SH-SY5Y (cell line): ENCODE data around the gene SYNGR3.

Source experiments
- GATA2 ChIP-seq: IDR thresholded peaks from 2 replicates; pipeline ENCODE4 v1.6.1; 2011; ENCODE audit warnings: mild to moderate bottlenecking, low read depth, low read length
- GATA3 ChIP-seq: IDR thresholded peaks from 2 replicates; pipeline ENCODE4 v1.6.1; 2011; ENCODE audit warnings: low read depth, mild to moderate bottlenecking, low read length, moderate library complexity

SYNGR3 gene

DNA sequence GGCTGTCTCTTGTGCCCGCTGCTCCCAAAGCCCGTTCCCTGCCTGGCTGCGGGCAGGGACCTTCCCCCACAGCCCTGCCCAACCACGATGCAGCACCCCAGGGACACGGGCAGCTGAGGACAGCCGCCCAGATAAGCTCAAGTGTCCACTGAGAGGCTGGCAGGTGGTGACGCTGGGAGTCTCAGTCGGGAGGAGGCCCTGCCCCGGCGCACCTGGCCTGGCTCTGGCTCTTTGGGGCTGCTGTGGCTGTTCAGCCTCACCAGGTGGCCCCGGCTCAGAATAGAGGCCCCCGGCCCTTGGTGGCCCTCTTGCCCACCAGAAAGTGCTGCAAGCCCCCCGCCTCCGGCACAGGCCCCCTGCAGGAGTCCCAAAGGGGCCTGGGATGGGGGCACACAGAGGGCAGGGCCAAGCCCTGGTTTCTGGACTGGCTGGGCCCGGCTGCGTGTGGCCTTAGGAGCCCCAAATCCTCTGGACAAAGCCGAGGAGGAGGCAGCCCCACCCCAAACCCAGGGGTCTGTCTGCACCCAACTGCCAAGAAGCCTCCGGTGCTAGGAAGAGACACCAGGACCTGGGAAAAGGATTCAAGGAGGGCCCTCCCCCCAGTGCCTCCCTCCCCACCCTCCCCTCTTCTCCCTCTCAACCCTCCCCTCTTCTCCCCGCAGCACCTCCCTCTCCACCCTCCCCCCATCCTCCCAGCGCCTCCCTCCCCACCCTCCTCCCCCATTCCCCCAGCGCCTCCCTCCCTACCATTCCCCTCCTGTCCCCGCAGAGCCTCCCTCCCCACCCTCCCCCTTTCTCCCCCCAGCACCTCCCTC, 52.6 kb downstream of the SYNGR3 start:
- TF ChIP-seq GATA3 (no peak), GATA2 (no peak)

DNA sequence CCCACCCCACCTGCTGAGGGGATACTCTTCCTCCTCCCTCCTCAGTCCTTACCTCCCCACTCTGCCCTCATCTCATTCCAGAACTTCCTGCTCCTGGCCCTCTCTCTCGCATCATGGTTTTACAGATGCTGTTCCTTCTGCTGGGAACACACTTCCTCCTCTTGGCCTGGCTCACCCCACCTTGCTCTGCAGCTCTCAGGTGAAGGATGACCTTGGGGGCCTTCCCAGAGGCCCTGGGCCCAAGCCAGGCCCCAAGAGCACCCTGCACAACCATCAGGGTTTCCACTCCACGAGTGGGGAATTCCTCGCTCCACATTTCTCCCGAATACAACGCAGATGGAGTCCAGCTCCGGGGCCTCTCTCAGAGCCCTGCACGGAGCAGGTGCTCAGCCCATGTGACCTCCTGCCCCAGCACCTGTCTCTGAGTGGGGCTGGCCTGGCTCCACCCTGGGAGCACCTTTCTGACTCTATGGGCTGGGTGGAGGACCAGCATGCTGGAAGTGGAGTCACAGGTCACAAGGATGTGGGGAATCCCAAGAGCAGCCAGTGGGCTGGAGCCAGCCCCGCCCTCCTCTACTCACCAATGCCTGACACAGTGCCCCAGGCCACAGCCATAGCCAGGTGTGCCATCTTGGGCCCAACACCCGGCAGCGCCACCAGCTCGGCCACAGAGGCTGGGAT, 53.4 kb downstream of the SYNGR3 start:
- no peak for TF ChIP-seq GATA3
- no peak for TF ChIP-seq GATA2
